K562 (cell line): ENCODE measurements around the gene RPS6KA2. TPM values are rescaled to one million over a fixed set of nuclear protein-coding genes. Genes with fewer than 3 reads are reported as not detected.

Source experiments
- ATAC-seq: fragments of 200-7000 bp; cut with Tn5 transposase; 3 replicates; pipeline ENCODE4 v1.9.1; 2020; ENCODE audit warnings: moderate library complexity
- BruUV-seq: library from RNA; stranded (reverse); fragments of 400-500 nt; replicated peaks from 2 replicates; lab custom pipeline; 2021; lab: Mats Ljungman, UMichigan
- CTCF ChIA-PET: fragments of 300-600 bp; formaldehyde crosslinking; extraction: SDS; loops from one replicate; lab custom pipeline; 2021; ENCODE audit warnings: low intra/inter-chr PET ratio; lab: Yijun Ruan, JAX
- POLR2A ChIA-PET: fragments of 300-600, 350-650 bp; sonication (Branson Sonifier 250); formaldehyde crosslinking; extraction: SDS; loops from one replicate; lab custom pipeline; 2021; ENCODE audit warnings: antibody characterized with exemption, inconsistent platforms; lab: Yijun Ruan, JAX
- DNase-seq, 4 experiments: peaks; one replicate each; pipeline versions ENCODE4 v3.0.0 to v3.0.0-alpha.2; 2011 to 2018; ENCODE audit warnings: low spot score in 3 of 4, mixed read lengths in 3 of 4; ENCODE audit errors: extremely low read depth in 1 of 4
- FAIRE-seq: peaks from 2 replicates; lab custom pipeline; 2011; peaks lifted over from hg19 to GRCh38; lab: Jason Lieb, UNC
- H2AFZ ChIP-seq: 2 replicates; pipeline ENCODE4 v1.6.0; 2011; ENCODE audit warnings: low read depth, low read length, control low read depth, inconsistent platforms
- H3K27ac ChIP-seq: fragments of 200-600 bp; 3 replicates; pipeline ENCODE4 v1.8.0; 2011; ENCODE audit warnings: low read depth, mild to moderate bottlenecking, control low read depth, inconsistent platforms, low read length, moderate library complexity, mixed read lengths; ENCODE audit errors: extremely low read depth
- H3K27me3 ChIP-seq, 2 experiments: fragments of 300-600 bp in 1 of 2; 2 replicates in 1 of 2; 3 replicates in 1 of 2; pipeline versions ENCODE4 v1.6.0 to v1.8.0; 2011; ENCODE audit warnings: inconsistent platforms in 2 of 2, low read length in 2 of 2, mild to moderate bottlenecking in 1 of 2, mixed read lengths in 1 of 2, moderate library complexity in 1 of 2; ENCODE audit not compliant: control insufficient read depth in 2 of 2, insufficient read depth in 2 of 2
- H3K36me3 ChIP-seq: fragments of 300-600 bp; 3 replicates; pipeline ENCODE4 v1.8.0; 2011; ENCODE audit warnings: mild to moderate bottlenecking, low read length, inconsistent platforms; ENCODE audit not compliant: control insufficient read depth, insufficient read depth
- H3K4me1 ChIP-seq, 2 experiments: fragments of 200-600 bp in 1 of 2; replicated peaks in 1 of 2; 2 replicates in 1 of 2; 3 replicates in 1 of 2; pipeline versions ENCODE4 v1.5.1 to v1.8.0; 2011; ENCODE audit warnings: inconsistent platforms in 2 of 2, low read length in 2 of 2, mild to moderate bottlenecking in 1 of 2, mixed read lengths in 1 of 2, moderate library complexity in 1 of 2; ENCODE audit not compliant: control insufficient read depth in 2 of 2, insufficient read depth in 2 of 2
- H3K4me2 ChIP-seq: 2 replicates; pipeline ENCODE4 v1.6.1; 2011; ENCODE audit warnings: low read length, control low read depth, inconsistent platforms, mixed read lengths; ENCODE audit not compliant: insufficient read depth
- H3K4me3 ChIP-seq: fragments of 200-600 bp; sonication (generic), shearing (Covaris generic); 2 replicates; pipeline ENCODE4 v1.5.1; 2016; ENCODE audit warnings: control low read depth, inconsistent platforms
- H3K79me2 ChIP-seq: fragments of 200-600 bp; 3 replicates; pipeline ENCODE4 v1.8.0; 2011; ENCODE audit warnings: low read length, inconsistent platforms; ENCODE audit not compliant: control insufficient read depth, insufficient read depth
- H3K9ac ChIP-seq, 2 experiments: 2 replicates each; pipeline versions ENCODE4 v1.6.0 to v1.6.1; 2011; ENCODE audit warnings: low read depth in 2 of 2, low read length in 2 of 2, control low read depth in 1 of 2, inconsistent platforms in 1 of 2, mild to moderate bottlenecking in 1 of 2, mixed read lengths in 1 of 2; ENCODE audit not compliant: insufficient read depth in 1 of 2
- H3K9me1 ChIP-seq: one replicate; pipeline ENCODE4 v1.6.0; 2011; ENCODE audit warnings: inconsistent platforms, mild to moderate bottlenecking, low read length, moderate library complexity; ENCODE audit not compliant: control insufficient read depth, insufficient read depth
- H3K9me3 ChIP-seq: replicated peaks from 2 replicates; pipeline ENCODE4 v1.5.1; 2011; ENCODE audit warnings: low read depth, low read length, inconsistent platforms; ENCODE audit not compliant: control insufficient read depth, insufficient read depth
- H4K20me1 ChIP-seq: replicated peaks from 2 replicates; pipeline ENCODE4 v1.6.1; 2011; ENCODE audit warnings: low read length, inconsistent platforms, mixed read lengths; ENCODE audit not compliant: control insufficient read depth, insufficient read depth
- KDM4B ChIP-seq, 2 experiments: fragments of 450-650 bp in 1 of 2; sonication (generic) in 1 of 2; IDR thresholded peaks; 2 replicates each; pipeline ENCODE4 v1.6.1; 2016 to 2017; ENCODE audit warnings: borderline replicate concordance in 2 of 2, antibody characterized with exemption in 1 of 2, low read depth in 1 of 2, mild to moderate bottlenecking in 1 of 2
- L3MBTL2 ChIP-seq: fragments of 450-650 bp; IDR thresholded peaks from 2 replicates; pipeline ENCODE4 v1.6.1; 2016; ENCODE audit warnings: mild to moderate bottlenecking, moderate library complexity
- LARP7 ChIP-seq: fragments of 450-650 bp; IDR thresholded peaks from 2 replicates; pipeline ENCODE4 v1.6.1; 2016
- MEF2D ChIP-seq: conservative IDR thresholded peaks from 2 replicates; pipeline ENCODE4 v1.6.1; 2016; ENCODE audit warnings: low read depth, missing genetic modification characterization, missing compliant biosample characterization
- MLX ChIP-seq, 2 experiments: fragments of 450-650 bp in 1 of 2; sonication (generic) in 1 of 2; formaldehyde crosslinking; conservative IDR thresholded peaks; 2 replicates each; pipeline versions ENCODE4 v1.4.0 to v1.8.1; 2020 to 2022; ENCODE audit warnings: mild to moderate bottlenecking in 1 of 2, missing genetic modification reagents in 1 of 2
- SIN3B ChIP-seq: fragments of 450-650 bp; IDR thresholded peaks from 2 replicates; pipeline ENCODE4 v1.6.1; 2017; ENCODE audit warnings: low read depth, mild to moderate bottlenecking, moderate library complexity
- SRF ChIP-seq, 2 experiments: fragments of 250-450, 450-650 bp in 1 of 2; sonication (Bioruptor Pico) in 1 of 2; sonication (generic) in 1 of 2; formaldehyde crosslinking; IDR thresholded peaks; 2 replicates each; pipeline versions ENCODE4 v1.5.0 to v1.5.1; 2020 to 2022; ENCODE audit warnings: mild to moderate bottlenecking in 1 of 2, missing genetic modification reagents in 1 of 2
- TAF7 ChIP-seq: fragments of 450-650 bp; IDR thresholded peaks from 2 replicates; pipeline ENCODE4 v1.6.1; 2016; ENCODE audit warnings: missing genetic modification characterization, missing compliant biosample characterization
- ZNF217 ChIP-seq: sonication (generic); formaldehyde crosslinking; IDR thresholded peaks from 2 replicates; pipeline ENCODE4 v1.8.0; 2022; ENCODE audit warnings: mild to moderate bottlenecking, missing genetic modification reagents
- WGBS: fragments of 100-300 bp; shearing (Covaris generic); methylation state at CpG from one replicate; pipeline ENCODE4 v1.1.6; 2016; ENCODE audit warnings: low coverage, mixed read lengths; ENCODE audit not compliant: insufficient coverage; ENCODE audit errors: missing lambda C conversion rate; 5-methylcytosine and 5-hydroxymethylcytosine counted together
- in situ Hi-C: fragments of 300-500 bp; cut with MboI; formaldehyde crosslinking; loops from 4 replicates; pipeline ENCODE4 v1.15.0; 2018; ENCODE audit warnings: inconsistent platforms, mixed read lengths
- intact Hi-C: fragments of 100-400 bp; cut with micrococcal nuclease; formaldehyde crosslinking; loops from 2 replicates; pipeline ENCODE4 v1.14.2; 2022
- polyA plus RNA-seq, 8 experiments: library from polyadenylated mRNA; depleted of rRNA in 4 of 8; stranded (reverse) in 5 of 8; unstranded in 3 of 8; fragments of >200 nt; fragmentation: Nextera tagmentation in 2 of 8; fragmentation: Illumina TruSeq in 1 of 8; extraction: Ambion mirVana in 2 of 8; extraction: Trizol in 1 of 8; gene quantifications; 2 replicates each; pipeline versions ENCODE4 v1.2.1 to v1.2.3, GENCODE V29; 2011 to 2014; ENCODE audit warnings: inconsistent platforms in 1 of 8, missing spikeins in 1 of 8
- total RNA-seq, 7 experiments: library from RNA; depleted of rRNA in 6 of 7; stranded (reverse); fragments of >200 nt in 6 of 7; fragmentation: Illumina TruSeq in 2 of 7; extraction: Trizol in 2 of 7; gene quantifications; 2 replicates each; pipeline versions ENCODE4 v1.2.1 to v1.2.3, GENCODE V29; 2011 to 2021; ENCODE audit warnings: low replicate concordance in 1 of 7

RPS6KA2 gene
- total and polyA plus RNA-seq, 9 of the 15 experiments (the other 6 are each of a cell fraction or from before 2014, with no cell fraction given) = 0.29 to 1.00 (median 0.53) TPM

DNA sequence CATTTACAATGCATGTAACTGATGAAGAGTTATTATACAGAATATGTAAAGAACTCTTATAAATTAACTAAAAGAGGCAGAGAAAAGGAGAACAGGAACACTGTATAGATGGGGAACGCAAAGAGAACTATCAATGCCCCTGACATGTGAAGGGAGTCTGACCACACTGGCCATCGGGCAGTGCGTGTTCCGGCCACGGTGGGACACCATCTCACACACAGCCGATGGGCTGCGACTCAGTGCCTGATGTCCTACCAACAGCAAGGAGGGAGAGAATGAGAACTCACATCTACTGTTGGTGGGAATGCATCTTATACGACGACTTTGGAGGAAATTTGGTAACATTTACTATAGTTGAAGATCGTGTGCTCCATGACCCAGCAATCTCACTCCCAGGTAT lies 25.1 kb downstream of the RPS6KA2 start:
- intact Hi-C loops = no loop called here
- POLR2A ChIA-PET = no interaction called here
- H3K27ac ChIP-seq = no peak overlapping the region

GRCh38 chr6:166600931-166601330 lies 26.1 kb downstream of the RPS6KA2 start:
- intact Hi-C loops = no loop called here
- Histone ChIP-seq H3K36me3 (no peaks in the 10 kb centered on the region), H3K79me2 (no peaks in the 10 kb centered on the region), H3K4me3 (no peak overlapping the region), H3K4me2 (no peak overlapping the region), H3K9me3 (no peaks in the 10 kb centered on the region), H4K20me1 (peaks cover 5% of the 10 kb centered on the region; the same call in 1 of the 2 replicates), H3K4me1 (no peaks in the 10 kb centered on the region), H3K27ac (no peak overlapping the region), H3K27me3 (peaks cover 8 to 38% of the 10 kb centered on the region in 2 experiments; a peak in 4 of 5 replicates), H3K9me1 (no peaks in the 10 kb centered on the region), H3K9ac (no peak overlapping the region), H2AFZ (no peak overlapping the region)
- 0% methylated on average over 2 of the region's 2 CpGs for WGBS
- BruUV-seq = no TSS peak
- CTCF ChIA-PET = no interaction called here
- DNase-seq = no peak
- POLR2A ChIA-PET = no interaction called here
- no peak for FAIRE-seq
- in situ Hi-C loops = no loop called here
- TF ChIP-seq MLX (CRISPR knock-in tag; conservative IDR thresholded peaks at IDR 0.05) = no peak
- no peak for TF ChIP-seq TAF7
- TF ChIP-seq SRF (CRISPR knock-in tag; IDR thresholded peaks at IDR 0.05) = no peak
- TF ChIP-seq SIN3B = no peak
- TF ChIP-seq L3MBTL2 = no peak
- ATAC-seq = no peak

More for the DNA sequence above, 25.1 kb downstream of the RPS6KA2 start:
- ATAC-seq (no peak), FAIRE-seq (no peak), DNase-seq (no peak)
- TF ChIP-seq ZNF217 (CRISPR knock-in tag) = no peak
- TF ChIP-seq LARP7 = no peak
- TF ChIP-seq KDM4B (IDR thresholded peaks at IDR 0.05; ENCODE audit: borderline replicate concordance in 2 of 2, low read depth in 1 of 2) = no peak
- TF ChIP-seq MEF2D (tag) = no peak
- Histone ChIP-seq H3K4me2 (no peak overlapping the region), H4K20me1 (peaks cover 5% of the 10 kb centered on the region; the same call in 1 of the 2 replicates), H3K9me1 (no peaks in the 10 kb centered on the region), H3K4me1 (no peaks in the 10 kb centered on the region), H2AFZ (no peak overlapping the region), H3K9ac (no peak overlapping the region), H3K9me3 (no peaks in the 10 kb centered on the region), H3K27me3 (peaks cover 6 to 32% of the 10 kb centered on the region in 2 experiments; a peak in 4 of 5 replicates), H3K36me3 (no peaks in the 10 kb centered on the region), H3K79me2 (no peaks in the 10 kb centered on the region), H3K4me3 (no peak overlapping the region)
- CTCF ChIA-PET = no interaction called here
- no TSS peak for BruUV-seq
- 1% methylated on average over 10 of the region's 10 CpGs for WGBS
- in situ Hi-C loops = no loop called here
